ENCODE results near the gene PTPRG.

GRCh38 chr3:61885414-61885813 lies 324.0 kb downstream of the PTPRG start:
- TF ChIP-seq EZH2 (IDR thresholded peaks at IDR 0.05; ENCODE audit: low read length) (no peak), CTCF (optimal IDR thresholded peaks at IDR 0.05 in 1 of 3, IDR thresholded peaks at IDR 0.05 in 1 of 3, conservative IDR thresholded peaks at IDR 0.05 in 1 of 3; ENCODE audit: extremely low read depth in 1 of 3, insufficient read depth in 2 of 3, low read length in 3 of 3) (no peak)

All from keratinocyte (primary cell).